Measurements from ENCODE around the gene SLC25A47.

DNA sequence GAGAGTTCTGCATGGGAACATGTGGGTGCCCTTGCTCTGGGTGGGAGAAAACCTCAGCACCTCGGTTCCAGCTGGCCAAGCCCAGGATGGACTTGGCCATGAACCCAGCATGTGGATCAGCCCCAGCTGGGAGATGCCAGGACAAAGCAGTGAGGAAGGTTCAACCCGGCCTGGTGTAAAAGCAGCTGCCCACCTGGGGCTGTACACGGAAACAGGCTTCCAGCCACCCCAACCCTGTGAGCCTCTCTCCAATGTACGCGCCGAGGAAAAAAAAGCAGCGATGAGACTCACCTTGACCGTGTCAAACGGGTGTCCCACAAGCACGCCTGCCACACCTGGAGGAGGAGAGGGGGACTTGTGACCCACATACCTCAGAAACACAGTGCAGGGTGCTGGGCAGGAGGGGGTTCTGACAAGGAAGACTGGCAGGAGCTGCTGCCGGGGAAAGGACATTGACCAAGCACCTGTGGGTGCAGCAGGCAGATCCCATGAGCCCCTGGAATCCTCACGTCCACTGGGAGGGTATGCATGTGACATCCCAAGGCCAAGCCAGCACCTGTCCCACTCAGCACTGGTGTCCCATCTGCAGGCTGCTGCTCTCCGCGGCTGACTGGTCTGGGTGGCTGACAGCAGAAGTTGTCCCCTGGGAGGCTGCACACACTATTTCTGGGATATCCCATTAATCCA is 24.4 kb upstream of the SLC25A47 start:
- TF ChIP-seq CTCF (IDR thresholded peaks at IDR 0.05) (no peak), POLR2AphosphoS5 (IDR thresholded peaks at IDR 0.05) (no peak), POLR2A (IDR thresholded peaks at IDR 0.05) (no peak)

All from breast epithelium (tissue), 3 donors.